ENCODE data around the gene PPDPF. TPM values are rescaled to one million over a fixed set of nuclear protein-coding genes. Genes with fewer than 3 reads are reported as not detected.

The PPDPF gene
- total and polyA plus RNA-seq, 12 donors: 186 to 433 (median 270) TPM

- no peak overlapping the region for H3K4me3 ChIP-seq
- H3K36me3 ChIP-seq: no peaks in the 10 kb centered on the region
- H3K9me3 ChIP-seq: peaks cover 0 to 25% (median 0%) of the 10 kb centered on the region in 11 donors
- no peak for TF ChIP-seq CTCF (IDR thresholded peaks at IDR 0.05)
- no peak overlapping the region for H3K27ac ChIP-seq
- DNase-seq: no peak
- peaks cover 0 to 30% (median 16%) of the 10 kb centered on the region in 9 donors for H3K4me1 ChIP-seq
- peaks cover 0 to 27% (median 14%) of the 10 kb centered on the region in 7 donors for H3K27me3 ChIP-seq
- intact Hi-C loops (cut with DNase I): no loop called here
- WGBS, 2 donors: 87 to 88% methylated on average over 12 of the region's 12 CpGs
- no peak for ATAC-seq
These were observed 14.8 kb upstream of the PPDPF start for GRCh38 chr20:63505723-63506122.

DNA sequence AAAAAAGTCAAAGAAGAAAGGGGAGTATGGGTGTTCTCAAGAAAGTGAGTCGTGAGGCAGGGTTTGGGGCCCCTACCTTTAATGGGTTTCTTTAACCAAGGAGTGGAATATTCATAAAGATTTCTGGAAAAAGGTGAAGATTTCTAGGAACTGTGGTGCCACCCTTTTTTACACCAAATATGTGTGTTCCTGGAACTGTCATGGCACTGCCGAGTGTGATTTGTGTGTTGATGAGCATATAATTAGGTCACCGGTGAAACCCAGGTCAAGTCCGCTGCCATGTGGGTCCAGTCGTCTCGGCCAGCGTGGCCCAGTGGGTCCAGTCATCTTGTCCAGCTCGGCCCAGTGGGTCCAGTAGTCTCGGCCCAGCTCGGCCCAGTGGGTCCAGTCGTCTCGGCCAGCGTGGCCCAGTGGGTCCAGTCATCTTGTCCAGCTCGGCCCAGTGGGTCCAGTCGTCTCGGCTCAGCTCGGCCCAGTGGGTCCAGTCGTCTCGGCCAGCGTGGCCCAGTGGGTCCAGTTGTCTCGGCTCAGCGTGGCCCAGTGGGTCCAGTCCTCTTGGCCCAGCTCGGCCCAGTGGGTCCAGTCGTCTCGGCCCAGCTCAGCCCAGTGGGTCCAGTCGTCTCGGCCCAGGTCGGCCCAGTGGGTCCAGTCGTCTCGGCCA lies 13.4 kb upstream of the PPDPF start:
- H3K36me3 ChIP-seq: no peaks in the 10 kb centered on the region
- H3K4me1 ChIP-seq: peaks cover 0 to 15% (median 4%) of the 10 kb centered on the region in 9 donors
- H3K27me3 ChIP-seq: peaks cover 0 to 34% (median 7%) of the 10 kb centered on the region in 7 donors
- peaks cover 0 to 25% (median 0%) of the 10 kb centered on the region in 11 donors for H3K9me3 ChIP-seq
- 93 to 95% methylated on average over 30 of the region's 30 CpGs for WGBS, 2 donors
- no peak overlapping the region for H3K4me3 ChIP-seq
- no peak for TF ChIP-seq CTCF (IDR thresholded peaks at IDR 0.05)
- ATAC-seq: no peak
- intact Hi-C loops (cut with DNase I): no loop called here
- no peak for DNase-seq
- H3K27ac ChIP-seq: no peak overlapping the region

- WGBS, 2 donors: 90 to 92% methylated on average over 33 of the region's 33 CpGs
- no peak for TF ChIP-seq CTCF (IDR thresholded peaks at IDR 0.05)
- no peak for ATAC-seq
- no peak for DNase-seq
- Histone ChIP-seq H3K4me1 (peaks cover 0 to 8% (median 0%) of the 10 kb centered on the region in 9 donors), H3K36me3 (no peaks in the 10 kb centered on the region), H3K4me3 (no peak overlapping the region), H3K27ac (no peak overlapping the region), H3K9me3 (peaks cover 0 to 25% (median 0%) of the 10 kb centered on the region in 11 donors), H3K27me3 (peaks cover 0 to 26% (median 0%) of the 10 kb centered on the region in 7 donors)
- intact Hi-C loops (cut with DNase I): no loop called here
These were observed 12.3 kb upstream of the PPDPF start for GRCh38 chr20:63508072-63508768.

DNA sequence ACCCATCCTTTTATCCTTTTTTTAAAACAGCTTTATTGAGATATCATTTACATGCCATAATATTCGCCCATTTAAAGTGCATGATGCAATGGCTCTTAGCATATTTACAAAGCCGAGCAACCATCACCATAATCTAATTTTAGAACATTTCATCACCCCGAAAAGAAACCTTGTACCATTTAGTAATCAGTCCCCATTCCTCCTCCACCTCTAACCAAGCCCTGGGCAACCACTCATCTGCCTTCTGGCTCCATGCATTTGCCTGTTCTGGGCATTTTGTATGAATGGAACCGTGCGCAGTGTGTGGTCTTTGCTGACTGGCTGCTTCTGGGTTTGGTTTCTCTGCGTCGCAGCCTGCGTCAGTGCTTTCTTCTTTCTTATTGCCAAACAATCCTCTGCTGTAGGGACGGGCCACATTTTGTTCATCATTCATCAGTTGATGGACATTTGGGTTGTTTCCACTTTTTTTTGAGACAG lies 11.4 kb upstream of the PPDPF start:
- Histone ChIP-seq H3K4me1 (peaks cover 0 to 8% (median 0%) of the 10 kb centered on the region in 9 donors), H3K9me3 (peaks cover 0 to 23% (median 0%) of the 10 kb centered on the region in 11 donors), H3K36me3 (no peaks in the 10 kb centered on the region), H3K4me3 (no peak overlapping the region), H3K27me3 (peaks cover 0 to 26% (median 0%) of the 10 kb centered on the region in 7 donors), H3K27ac (peak overlapping the region in 3 of 10 donors; percentile 31 to 61 (median 40))
- intact Hi-C loops (cut with DNase I): no loop called here
- peak in 6 of 8 donors; percentile 60 to 82 (median 77) for ATAC-seq
- TF ChIP-seq CTCF (IDR thresholded peaks at IDR 0.05): no peak
- 77% methylated on average over 9 of the region's 9 CpGs for WGBS, 2 donors
- DNase-seq: no peak

Measured in heart right ventricle (tissue), 16 donors.